ENCODE results near the gene SUV39H1.
A peak's percentile ranks its signal among the peaks of the same experiment; 100 is the strongest.
"Not testable (repeated sequence)": the region's sequence is repeated elsewhere in the genome, so short reads cannot be mapped to it uniquely, and the experiment has no call there.

Gene SUV39H1

GRCh38 chrX:48696301-48696908 lies at the start of gene SUV39H1:
Gene SUV39H1 (plus strand): TSS chrX:48696734. CDS start chrX:48696785, 51 bp downstream.
- H3K36me3 ChIP-seq (ENCODE audit: control insufficient read depth, insufficient read depth, low read length): peaks cover 22% of the 10 kb centered on the region
- H3K9ac ChIP-seq (ENCODE audit: low read depth, low read length): peak within 1 kb of the TSS; percentile 60
- peaks cover 6% of the 10 kb centered on the region for H3K4me1 ChIP-seq (ENCODE audit: control insufficient read depth, insufficient read depth, low read length)
- no peaks in the 10 kb centered on the region for H3K9me3 ChIP-seq (ENCODE audit: control insufficient read depth, insufficient read depth, low read length)
- H3K27me3 ChIP-seq (ENCODE audit: control insufficient read depth, insufficient read depth, low read length): no peaks in the 10 kb centered on the region
- H3K4me3 ChIP-seq (ENCODE audit: low read depth, low read length): peak within 1 kb of the TSS; percentile 71

- no peaks in the 10 kb centered on the region for H3K27me3 ChIP-seq (ENCODE audit: control insufficient read depth, insufficient read depth, low read length)
- H3K4me1 ChIP-seq (ENCODE audit: control insufficient read depth, insufficient read depth, low read length): no peaks in the 10 kb centered on the region
Observed at GRCh38 chrX:48648336-48648751, 48.2 kb upstream of the SUV39H1 start.

GRCh38 chrX:48649102-48649501 lies 47.4 kb upstream of the SUV39H1 start:
- no peak overlapping the region for H3K4me3 ChIP-seq (ENCODE audit: low read depth, low read length)
- H3K27me3 ChIP-seq (ENCODE audit: control insufficient read depth, insufficient read depth, low read length): no peaks in the 10 kb centered on the region
- H3K9ac ChIP-seq (ENCODE audit: low read depth, low read length): no peak overlapping the region
- H3K36me3 ChIP-seq (ENCODE audit: control insufficient read depth, insufficient read depth, low read length): no peaks in the 10 kb centered on the region
- H3K4me1 ChIP-seq (ENCODE audit: control insufficient read depth, insufficient read depth, low read length): no peaks in the 10 kb centered on the region
- H3K9me3 ChIP-seq (ENCODE audit: control insufficient read depth, insufficient read depth, low read length): no peaks in the 10 kb centered on the region

More at GRCh38 chrX:48648336-48648751, 48.2 kb upstream of the SUV39H1 start:
- Histone ChIP-seq H3K9me3 (ENCODE audit: control insufficient read depth, insufficient read depth, low read length) (no peaks in the 10 kb centered on the region), H3K9ac (ENCODE audit: low read depth, low read length) (no peak overlapping the region), H3K4me3 (ENCODE audit: low read depth, low read length) (no peak overlapping the region), H3K36me3 (ENCODE audit: control insufficient read depth, insufficient read depth, low read length) (no peaks in the 10 kb centered on the region)

GRCh38 chrX:48652055-48652579 lies 44.4 kb upstream of the SUV39H1 start:
- not testable (repeated sequence) for H3K4me3 ChIP-seq (ENCODE audit: low read depth, low read length); H3K9me3 ChIP-seq (ENCODE audit: control insufficient read depth, insufficient read depth, low read length); H3K36me3 ChIP-seq (ENCODE audit: control insufficient read depth, insufficient read depth, low read length); H3K4me1 ChIP-seq (ENCODE audit: control insufficient read depth, insufficient read depth, low read length); H3K27me3 ChIP-seq (ENCODE audit: control insufficient read depth, insufficient read depth, low read length); H3K9ac ChIP-seq (ENCODE audit: low read depth, low read length)

GRCh38 chrX:48654746-48655145 lies 41.8 kb upstream of the SUV39H1 start:
- H3K4me3 ChIP-seq (ENCODE audit: low read depth, low read length): peak overlapping the region; percentile 18
- not testable (repeated sequence) for H3K9ac ChIP-seq (ENCODE audit: low read depth, low read length); H3K9me3 ChIP-seq (ENCODE audit: control insufficient read depth, insufficient read depth, low read length); H3K4me1 ChIP-seq (ENCODE audit: control insufficient read depth, insufficient read depth, low read length); H3K27me3 ChIP-seq (ENCODE audit: control insufficient read depth, insufficient read depth, low read length); H3K36me3 ChIP-seq (ENCODE audit: control insufficient read depth, insufficient read depth, low read length)

GRCh38 chrX:48659686-48660085 lies 36.8 kb upstream of the SUV39H1 start:
- not testable (repeated sequence) for H3K9me3 ChIP-seq (ENCODE audit: control insufficient read depth, insufficient read depth, low read length); H3K4me1 ChIP-seq (ENCODE audit: control insufficient read depth, insufficient read depth, low read length); H3K9ac ChIP-seq (ENCODE audit: low read depth, low read length); H3K36me3 ChIP-seq (ENCODE audit: control insufficient read depth, insufficient read depth, low read length); H3K27me3 ChIP-seq (ENCODE audit: control insufficient read depth, insufficient read depth, low read length); H3K4me3 ChIP-seq (ENCODE audit: low read depth, low read length)

GRCh38 chrX:48663241-48663640 lies 33.3 kb upstream of the SUV39H1 start:
- no peaks in the 10 kb centered on the region for H3K36me3 ChIP-seq (ENCODE audit: control insufficient read depth, insufficient read depth, low read length)
- H3K9me3 ChIP-seq (ENCODE audit: control insufficient read depth, insufficient read depth, low read length): no peaks in the 10 kb centered on the region
- H3K9ac ChIP-seq (ENCODE audit: low read depth, low read length): no peak overlapping the region
- no peaks in the 10 kb centered on the region for H3K4me1 ChIP-seq (ENCODE audit: control insufficient read depth, insufficient read depth, low read length)
- H3K4me3 ChIP-seq (ENCODE audit: low read depth, low read length): no peak overlapping the region
- no peaks in the 10 kb centered on the region for H3K27me3 ChIP-seq (ENCODE audit: control insufficient read depth, insufficient read depth, low read length)

- Histone ChIP-seq H3K4me3 (ENCODE audit: low read depth, low read length) (no peak overlapping the region), H3K9me3 (ENCODE audit: control insufficient read depth, insufficient read depth, low read length) (no peaks in the 10 kb centered on the region), H3K4me1 (ENCODE audit: control insufficient read depth, insufficient read depth, low read length) (no peaks in the 10 kb centered on the region), H3K36me3 (ENCODE audit: control insufficient read depth, insufficient read depth, low read length) (no peaks in the 10 kb centered on the region), H3K9ac (ENCODE audit: low read depth, low read length) (no peak overlapping the region), H3K27me3 (ENCODE audit: control insufficient read depth, insufficient read depth, low read length) (no peaks in the 10 kb centered on the region)
Observed at GRCh38 chrX:48664156-48664555, 32.4 kb upstream of the SUV39H1 start.

GRCh38 chrX:48665991-48666390 lies 30.5 kb upstream of the SUV39H1 start:
- H3K27me3 ChIP-seq (ENCODE audit: control insufficient read depth, insufficient read depth, low read length): no peaks in the 10 kb centered on the region
- no peak overlapping the region for H3K9ac ChIP-seq (ENCODE audit: low read depth, low read length)
- H3K4me1 ChIP-seq (ENCODE audit: control insufficient read depth, insufficient read depth, low read length): no peaks in the 10 kb centered on the region
- no peak overlapping the region for H3K4me3 ChIP-seq (ENCODE audit: low read depth, low read length)
- no peaks in the 10 kb centered on the region for H3K9me3 ChIP-seq (ENCODE audit: control insufficient read depth, insufficient read depth, low read length)
- no peaks in the 10 kb centered on the region for H3K36me3 ChIP-seq (ENCODE audit: control insufficient read depth, insufficient read depth, low read length)

- H3K36me3 ChIP-seq (ENCODE audit: control insufficient read depth, insufficient read depth, low read length): no peaks in the 10 kb centered on the region
- H3K27me3 ChIP-seq (ENCODE audit: control insufficient read depth, insufficient read depth, low read length): no peaks in the 10 kb centered on the region
- H3K4me3 ChIP-seq (ENCODE audit: low read depth, low read length): no peak overlapping the region
- no peaks in the 10 kb centered on the region for H3K9me3 ChIP-seq (ENCODE audit: control insufficient read depth, insufficient read depth, low read length)
- H3K9ac ChIP-seq (ENCODE audit: low read depth, low read length): no peak overlapping the region
- H3K4me1 ChIP-seq (ENCODE audit: control insufficient read depth, insufficient read depth, low read length): no peaks in the 10 kb centered on the region
Observed at GRCh38 chrX:48666649-48667048, 29.9 kb upstream of the SUV39H1 start.

GRCh38 chrX:48667509-48667908 lies 29.0 kb upstream of the SUV39H1 start:
- H3K36me3 ChIP-seq (ENCODE audit: control insufficient read depth, insufficient read depth, low read length): no peaks in the 10 kb centered on the region
- no peaks in the 10 kb centered on the region for H3K4me1 ChIP-seq (ENCODE audit: control insufficient read depth, insufficient read depth, low read length)
- H3K4me3 ChIP-seq (ENCODE audit: low read depth, low read length): no peak overlapping the region
- H3K9me3 ChIP-seq (ENCODE audit: control insufficient read depth, insufficient read depth, low read length): no peaks in the 10 kb centered on the region
- no peaks in the 10 kb centered on the region for H3K27me3 ChIP-seq (ENCODE audit: control insufficient read depth, insufficient read depth, low read length)
- no peak overlapping the region for H3K9ac ChIP-seq (ENCODE audit: low read depth, low read length)

- H3K36me3 ChIP-seq (ENCODE audit: control insufficient read depth, insufficient read depth, low read length); H3K4me1 ChIP-seq (ENCODE audit: control insufficient read depth, insufficient read depth, low read length); H3K9ac ChIP-seq (ENCODE audit: low read depth, low read length); H3K27me3 ChIP-seq (ENCODE audit: control insufficient read depth, insufficient read depth, low read length); H3K9me3 ChIP-seq (ENCODE audit: control insufficient read depth, insufficient read depth, low read length); H3K4me3 ChIP-seq (ENCODE audit: low read depth, low read length): not testable (repeated sequence)
Observed at GRCh38 chrX:48668187-48668586, 28.3 kb upstream of the SUV39H1 start.
